GM15510 (cell line): Measurements from ENCODE around the gene UBE3C.

Source experiments
- POLR2A ChIP-seq: IDR thresholded peaks from 3 replicates; pipeline ENCODE4 v1.6.1; 2011; ENCODE audit warnings: borderline replicate concordance; ENCODE audit not compliant: insufficient read length; ENCODE audit errors: extremely low read depth

UBE3C gene

DNA sequence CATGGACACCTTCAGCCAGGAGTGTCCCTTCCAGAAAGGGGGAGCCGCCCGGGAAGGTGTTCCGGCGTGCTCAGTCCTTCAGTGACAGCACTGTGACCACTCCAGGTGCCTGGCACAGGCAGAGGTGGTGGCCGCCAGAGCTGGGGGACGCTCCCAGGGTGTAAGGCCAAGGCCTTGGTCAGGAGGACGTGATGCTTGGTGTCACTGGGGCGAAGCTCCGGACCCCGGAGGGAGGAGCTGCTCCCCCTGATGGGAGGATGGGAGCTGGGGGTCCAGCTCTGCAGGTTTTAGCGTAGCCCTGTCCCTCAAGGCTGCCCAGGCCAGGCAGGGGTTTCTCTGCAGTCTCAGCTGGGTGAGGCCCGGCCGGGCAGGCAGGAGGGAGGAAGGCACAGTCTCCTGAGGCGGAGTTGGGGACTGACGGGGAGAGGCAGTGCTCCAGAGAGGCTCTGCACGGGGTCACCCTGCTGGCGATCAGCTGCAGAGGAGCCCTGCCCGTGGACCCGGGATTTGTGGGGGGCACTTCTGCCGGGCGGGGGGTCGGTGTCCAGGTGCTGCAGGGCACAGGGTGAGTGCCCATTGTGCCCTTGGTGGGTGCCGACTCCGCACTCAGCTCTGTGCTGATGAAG lies 141.6 kb downstream of the UBE3C start:
- TF ChIP-seq POLR2A = no peak

DNA sequence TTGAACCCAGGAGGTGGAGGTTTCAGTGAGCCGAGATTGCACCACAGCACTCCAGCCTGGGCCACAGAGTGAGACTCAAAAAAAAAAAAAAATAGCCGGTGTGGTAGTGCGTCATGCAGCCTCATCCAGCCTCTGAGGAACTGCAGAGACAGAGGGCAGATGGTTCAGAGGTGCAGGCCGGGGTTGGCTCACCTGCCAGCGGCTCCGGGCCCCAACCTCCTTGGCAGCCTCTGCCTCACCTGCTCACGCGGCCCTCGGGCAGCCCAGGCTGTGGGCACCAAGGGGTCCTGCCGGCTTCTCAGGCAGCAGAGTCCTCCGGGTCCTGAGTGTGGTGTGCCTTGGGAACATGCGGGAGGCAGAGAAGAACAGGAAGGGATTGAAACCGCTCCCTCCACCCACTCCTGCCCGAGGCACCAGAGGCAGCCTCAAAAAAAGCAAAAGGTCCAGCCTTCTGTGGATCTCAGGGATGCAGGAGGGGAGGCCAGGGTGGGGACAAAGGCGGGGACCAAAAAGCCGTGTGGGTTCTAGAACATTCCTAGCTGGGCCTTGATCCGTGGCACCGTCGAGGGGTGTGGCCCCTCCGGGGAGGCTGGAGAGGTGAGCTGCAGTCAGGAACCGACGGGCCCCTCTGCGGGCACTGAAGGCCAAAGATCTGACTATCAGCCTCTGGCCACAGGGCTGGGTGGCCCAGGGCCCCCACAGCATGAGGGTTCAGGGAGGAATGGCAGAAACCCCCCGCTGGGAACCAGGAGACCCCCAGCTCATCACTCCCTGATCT lies 142.7 kb downstream of the UBE3C start:
- no peak for TF ChIP-seq POLR2A

DNA sequence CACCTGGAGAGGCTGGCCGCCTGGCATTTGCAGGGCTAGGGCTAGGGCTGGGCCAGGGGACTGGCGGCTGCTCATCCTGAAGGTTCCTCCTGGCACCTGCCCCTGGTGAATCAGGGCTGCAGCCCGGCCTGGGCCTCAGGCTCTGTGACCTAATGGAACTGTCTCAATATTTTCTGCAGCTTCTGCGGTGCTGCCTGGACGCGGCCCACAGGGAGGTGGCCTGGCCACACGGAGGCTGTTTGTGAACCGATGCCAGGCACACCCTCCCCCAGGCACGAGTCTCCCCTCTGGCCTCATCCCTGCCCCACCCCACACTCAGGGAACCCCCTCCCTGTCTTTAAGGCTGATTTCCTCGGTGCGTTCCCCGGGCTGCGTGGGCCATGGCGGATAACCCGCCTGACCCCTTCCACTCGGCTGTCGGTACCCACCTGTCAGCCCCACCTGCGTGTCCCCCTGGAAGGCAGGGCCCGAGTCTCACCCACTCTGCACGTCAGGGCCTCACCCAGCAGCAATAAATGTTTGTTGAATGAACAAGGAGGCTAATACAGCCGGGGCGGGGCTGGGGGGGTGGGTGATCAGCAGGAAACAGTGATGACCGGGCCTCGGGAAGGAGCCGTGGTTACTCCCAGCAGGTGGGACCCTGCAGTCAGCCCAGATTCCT lies 143.5 kb downstream of the UBE3C start:
- TF ChIP-seq POLR2A = no peak

DNA sequence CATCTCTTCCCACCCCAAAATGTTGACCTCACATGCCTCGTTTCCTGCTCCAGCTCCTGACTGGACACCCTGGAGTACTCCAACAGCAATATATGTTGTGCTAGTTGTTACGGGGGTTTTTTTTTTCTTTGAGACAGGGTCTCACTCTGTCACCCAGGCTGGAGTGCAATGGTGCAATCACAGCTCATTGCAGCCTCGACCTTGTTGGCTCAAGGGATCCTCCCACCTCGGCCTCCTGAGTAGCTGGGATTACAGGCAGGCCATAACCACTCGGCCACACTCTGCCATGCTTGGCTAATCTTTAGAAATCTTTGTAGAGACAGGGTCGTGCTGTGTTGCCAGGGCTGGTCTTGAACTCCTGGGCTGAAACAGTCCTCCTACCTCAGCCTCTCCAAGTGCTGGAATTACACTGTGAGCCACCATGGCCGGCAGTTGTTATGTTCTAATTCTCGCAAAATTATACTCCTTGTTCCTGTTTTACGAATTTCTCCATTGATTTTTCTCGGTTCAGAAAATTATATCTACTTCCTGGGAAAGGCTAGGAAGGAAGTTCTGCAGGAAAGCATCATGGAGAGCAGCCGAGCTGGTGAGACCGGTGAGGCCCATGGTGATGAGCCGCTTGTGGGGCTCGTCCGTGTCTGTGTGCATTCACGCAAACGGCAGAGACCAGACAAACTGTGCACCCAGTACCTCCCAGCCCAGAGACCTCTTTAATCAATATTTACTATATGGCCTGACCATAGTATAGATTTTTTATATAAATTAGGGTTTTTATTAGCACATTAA lies 145.7 kb downstream of the UBE3C start:
- TF ChIP-seq POLR2A = no peak

DNA sequence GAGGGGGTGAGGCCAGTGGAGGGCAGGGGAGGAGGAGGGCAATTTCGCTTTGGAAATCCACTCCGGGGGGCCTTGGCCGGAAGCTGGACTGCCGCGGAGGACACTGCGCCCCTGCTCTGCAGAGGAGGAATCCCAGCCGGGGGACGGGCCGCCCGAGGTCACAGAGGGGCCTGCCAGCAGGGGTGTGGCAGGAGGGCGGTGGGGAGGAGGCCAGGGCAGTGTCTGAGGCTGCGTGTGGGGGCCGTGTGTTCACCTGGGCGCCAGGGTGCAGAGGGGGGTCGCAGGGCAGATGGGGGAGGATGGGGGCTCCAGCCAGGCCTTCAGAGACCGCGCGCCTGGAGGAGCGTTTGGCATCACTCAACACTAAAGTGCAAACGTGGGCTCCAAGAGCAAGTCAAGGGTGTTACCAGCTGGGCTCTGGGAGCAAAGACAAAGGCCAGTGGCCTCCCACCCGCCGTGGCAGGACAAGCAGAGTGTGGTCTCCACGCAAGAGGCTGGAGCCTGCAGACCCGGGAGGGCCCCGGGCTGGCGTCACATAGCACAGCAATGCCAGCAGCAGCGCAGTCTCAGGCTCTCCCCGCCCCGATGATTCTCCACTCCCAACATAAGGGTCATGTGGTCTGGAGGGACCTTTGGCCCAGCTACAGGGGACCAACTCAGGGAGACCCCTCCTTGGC lies 152.8 kb downstream of the UBE3C start:
- TF ChIP-seq POLR2A = no peak

DNA sequence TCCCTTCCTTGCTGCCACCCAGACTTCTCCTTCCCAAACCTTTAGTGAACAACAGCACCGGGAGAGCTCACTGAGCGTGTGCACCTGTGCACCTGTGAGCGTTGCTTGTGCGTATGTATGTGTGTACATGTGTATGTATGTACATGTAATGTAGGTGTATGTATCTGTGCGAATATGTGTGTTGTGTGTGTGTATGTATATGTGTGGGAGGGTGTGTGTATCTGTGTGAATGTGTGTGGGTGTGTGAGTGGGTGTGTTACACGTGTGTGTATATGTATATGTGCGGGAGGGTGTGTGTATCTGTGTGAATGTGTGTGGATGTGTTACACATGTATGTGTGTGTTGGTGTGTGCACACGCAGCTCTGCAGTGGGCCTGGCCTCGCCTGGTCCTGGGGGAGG lies 153.5 kb downstream of the UBE3C start:
- no peak for TF ChIP-seq POLR2A

DNA sequence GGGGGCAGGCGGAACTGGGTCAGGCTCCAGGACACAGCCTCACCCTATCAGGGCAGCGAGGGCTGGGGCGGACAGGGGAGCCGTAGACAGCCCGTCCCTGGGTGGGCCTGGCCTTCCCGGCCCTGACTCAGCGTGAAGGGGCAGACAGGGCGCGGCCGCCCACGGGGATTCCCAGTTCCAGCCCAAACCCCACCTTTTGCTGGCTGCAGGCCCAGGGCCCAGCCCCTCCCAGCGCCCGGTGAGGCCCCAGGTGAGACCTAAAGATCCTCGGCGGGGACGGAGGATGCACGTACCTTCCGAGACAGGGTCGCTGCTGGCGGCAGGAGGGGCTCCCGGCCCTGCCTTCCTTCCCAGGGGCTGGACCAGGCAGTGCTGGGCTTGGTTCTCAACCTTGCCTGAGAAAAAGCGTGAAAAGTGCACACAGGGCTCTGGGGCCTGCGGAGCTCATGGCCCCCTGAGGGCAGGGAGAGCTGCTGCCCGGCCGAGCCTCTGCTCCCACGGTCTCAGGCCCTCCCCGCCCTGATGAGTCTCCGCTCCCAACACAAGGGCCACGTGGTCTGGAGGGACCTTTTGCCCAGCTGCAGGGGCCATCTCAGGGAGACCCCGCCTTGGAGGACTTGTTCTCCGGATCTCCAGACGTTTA lies 154.2 kb downstream of the UBE3C start:
- no peak for TF ChIP-seq POLR2A

DNA sequence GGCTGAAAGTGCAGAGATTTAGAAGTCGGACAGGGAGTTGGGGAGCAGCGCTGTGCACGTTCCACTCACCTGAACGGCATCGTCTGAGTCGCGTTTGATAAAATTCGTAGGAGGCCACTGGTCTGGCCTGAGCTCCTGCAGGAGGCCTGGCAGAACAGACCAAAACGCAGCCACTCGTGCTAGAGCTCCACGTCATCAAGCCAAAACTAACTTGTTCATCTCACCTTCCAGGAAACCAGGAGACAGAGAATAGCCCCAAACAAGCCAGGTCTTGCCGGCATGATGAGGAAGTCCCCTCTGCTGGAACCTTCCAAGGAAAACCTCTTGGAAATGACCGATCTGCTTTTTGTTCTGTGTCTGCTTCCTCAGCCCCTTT lies 154.7 kb downstream of the UBE3C start:
- TF ChIP-seq POLR2A = no peak

DNA sequence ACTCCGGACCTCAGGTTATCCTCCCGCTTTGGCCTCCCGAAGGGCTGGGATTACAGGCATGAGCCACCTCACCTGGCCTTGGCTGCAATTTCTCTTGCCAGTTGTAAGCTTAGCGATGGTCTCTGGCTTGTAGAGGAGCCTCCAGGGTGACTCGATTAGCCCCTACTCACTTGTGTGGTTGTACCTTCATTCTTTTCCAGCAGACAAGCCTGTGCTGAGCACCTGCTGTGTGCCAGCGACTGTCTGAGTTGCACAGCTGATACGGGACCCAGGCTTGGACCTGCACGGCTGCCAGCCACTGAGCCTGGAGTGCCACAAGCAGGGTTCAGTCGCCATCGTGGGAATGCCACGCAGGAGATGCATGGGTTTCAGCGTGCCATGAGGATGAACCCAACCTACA lies 156.0 kb downstream of the UBE3C start:
- TF ChIP-seq POLR2A = no peak

DNA sequence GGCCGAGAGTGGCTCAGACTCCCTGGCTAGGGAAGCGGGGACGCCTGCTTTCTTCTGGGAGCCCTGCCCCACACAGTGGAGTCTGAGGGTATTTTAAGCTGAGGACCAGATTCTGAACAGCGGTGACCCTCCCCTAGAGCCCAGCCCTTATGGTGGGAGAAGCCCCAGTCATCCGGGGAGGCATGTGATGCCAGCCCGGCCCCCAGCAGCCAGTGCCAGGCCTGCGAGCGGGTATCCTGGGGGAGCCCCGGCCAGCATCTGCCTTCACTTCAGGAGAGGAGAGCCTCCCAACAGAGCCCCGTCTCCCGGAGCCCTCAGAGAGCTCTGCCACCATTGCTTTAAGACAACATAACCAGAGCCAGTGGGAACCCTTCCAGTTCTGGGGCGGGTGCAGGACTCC lies 156.6 kb downstream of the UBE3C start:
- no peak for TF ChIP-seq POLR2A

DNA sequence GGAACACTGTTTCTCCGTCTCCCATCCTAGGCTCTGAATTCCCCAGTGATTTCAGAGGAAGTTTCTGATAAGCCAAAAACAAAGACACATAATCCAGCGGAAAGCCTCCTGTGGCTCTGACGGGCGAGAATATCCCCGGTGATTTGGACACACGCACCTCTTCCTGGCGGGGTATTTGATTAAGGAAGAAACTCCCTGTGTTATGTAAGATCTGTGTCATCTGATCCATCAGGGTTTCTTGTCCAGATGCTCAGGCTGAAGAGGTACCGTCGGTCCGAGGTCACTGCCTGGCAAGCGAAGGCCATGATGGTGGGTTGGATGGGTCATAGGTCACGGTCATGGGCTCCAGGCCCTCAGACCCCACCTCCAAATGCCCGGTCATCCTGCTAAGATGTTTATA lies 158.5 kb downstream of the UBE3C start:
- TF ChIP-seq POLR2A = no peak

DNA sequence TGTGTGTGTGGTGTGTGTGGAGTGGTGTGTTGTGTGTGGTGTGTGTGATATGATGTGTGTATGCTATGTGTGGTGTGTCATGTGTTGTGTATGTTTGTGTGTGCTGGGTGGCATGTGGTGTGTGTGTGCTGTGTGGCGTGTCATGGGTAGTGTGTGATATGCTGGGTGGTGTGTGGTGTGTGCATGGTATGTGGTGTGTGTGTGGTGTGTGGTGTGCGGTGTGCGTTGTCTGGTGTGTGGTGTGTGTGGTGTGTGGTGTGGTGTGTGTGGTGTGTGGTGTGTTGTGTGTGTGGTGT lies 160.5 kb downstream of the UBE3C start:
- no peak for TF ChIP-seq POLR2A

DNA sequence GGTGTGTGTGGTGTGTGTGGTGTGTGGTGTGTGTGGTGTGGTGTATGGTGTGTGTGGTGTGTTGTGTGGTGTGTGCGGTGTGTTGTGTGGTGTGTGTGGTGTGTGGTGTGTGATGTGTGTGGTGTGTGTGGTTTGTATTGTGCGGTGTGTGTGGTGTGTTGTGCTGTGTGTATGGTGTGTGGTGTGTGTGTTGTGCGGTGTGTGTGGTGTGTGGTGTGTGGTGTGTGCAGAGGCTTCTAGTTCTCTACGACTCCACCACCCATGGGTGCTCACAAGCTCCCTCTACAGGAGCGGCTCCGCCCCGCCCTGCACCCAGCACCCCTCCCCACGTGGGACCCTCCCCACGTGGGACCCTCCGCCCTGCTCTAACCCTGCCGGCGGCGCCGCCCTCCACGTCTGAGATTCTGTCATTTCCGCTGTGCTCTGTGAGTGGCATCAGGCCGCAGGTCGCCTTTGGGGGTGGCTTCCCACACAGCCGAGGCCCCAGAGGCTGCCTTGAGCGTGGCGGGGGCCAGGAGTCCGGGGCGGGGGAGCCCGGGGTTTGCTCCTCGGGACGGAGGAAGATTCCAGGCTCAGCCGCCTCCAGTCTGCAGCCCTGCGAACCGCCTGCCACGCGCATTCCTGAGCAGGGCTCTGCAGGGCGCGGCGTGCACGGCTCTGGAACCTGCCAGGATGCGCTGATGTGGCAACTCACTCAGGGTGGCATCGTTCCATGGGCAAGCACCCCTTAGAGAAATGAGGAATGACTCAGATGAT lies 161.1 kb downstream of the UBE3C start:
- no peak for TF ChIP-seq POLR2A
